ENCODE data around the gene PELI2. TPM values are rescaled to one million over a fixed set of nuclear protein-coding genes. Genes with fewer than 3 reads are reported as not detected.

Gene PELI2
- total RNA-seq, 1 donor from 2014 or later = 2.3 TPM

GRCh38 chr14:56294128-56294527 lies 175.9 kb downstream of the PELI2 start:
- intact Hi-C loops (cut with micrococcal nuclease) = no loop called here
- Mint-ChIP-seq H3K9me3 (no peaks in the 10 kb centered on the region), H3K36me3 (ENCODE audit: low read depth) (no peaks in the 10 kb centered on the region), H3K4me1 (ENCODE audit: low read depth) (no peaks in the 10 kb centered on the region), H3K27ac (no peak overlapping the region), H3K27me3 (ENCODE audit: low read depth) (no peaks in the 10 kb centered on the region), H3K4me3 (ENCODE audit: low read depth) (no peak overlapping the region)
- no peak for DNase-seq (ENCODE audit: low spot score)

GRCh38 chr14:56295743-56296142 lies 177.5 kb downstream of the PELI2 start:
- H3K4me1 Mint-ChIP-seq (ENCODE audit: low read depth) = no peaks in the 10 kb centered on the region
- intact Hi-C loops (cut with micrococcal nuclease) = no loop called here
- no peaks in the 10 kb centered on the region for H3K27me3 Mint-ChIP-seq (ENCODE audit: low read depth)

GRCh38 chr14:56297449-56297848 lies 179.2 kb downstream of the PELI2 start:
- H3K4me3 Mint-ChIP-seq (ENCODE audit: low read depth) = no peak overlapping the region
- H3K27me3 Mint-ChIP-seq (ENCODE audit: low read depth) = no peaks in the 10 kb centered on the region
- no peaks in the 10 kb centered on the region for H3K36me3 Mint-ChIP-seq (ENCODE audit: low read depth)
- H3K9me3 Mint-ChIP-seq = no peaks in the 10 kb centered on the region
- intact Hi-C loops (cut with micrococcal nuclease) = no loop called here
- no peak overlapping the region for H3K27ac Mint-ChIP-seq
- DNase-seq (ENCODE audit: low spot score) = no peak
- H3K4me1 Mint-ChIP-seq (ENCODE audit: low read depth) = no peaks in the 10 kb centered on the region

More at GRCh38 chr14:56295743-56296142, 177.5 kb downstream of the PELI2 start:
- no peak for DNase-seq (ENCODE audit: low spot score)
- Mint-ChIP-seq H3K36me3 (ENCODE audit: low read depth) (no peaks in the 10 kb centered on the region), H3K4me3 (ENCODE audit: low read depth) (no peak overlapping the region), H3K27ac (no peak overlapping the region), H3K9me3 (no peaks in the 10 kb centered on the region)

- Mint-ChIP-seq H3K27ac (no peak overlapping the region), H3K27me3 (ENCODE audit: low read depth) (no peaks in the 10 kb centered on the region), H3K4me3 (ENCODE audit: low read depth) (no peak overlapping the region), H3K4me1 (ENCODE audit: low read depth) (no peaks in the 10 kb centered on the region), H3K36me3 (ENCODE audit: low read depth) (no peaks in the 10 kb centered on the region), H3K9me3 (no peaks in the 10 kb centered on the region)
- intact Hi-C loops (cut with micrococcal nuclease) = no loop called here
- no peak for DNase-seq (ENCODE audit: low spot score)
Measured at GRCh38 chr14:56299306-56299984, 181.2 kb downstream of the PELI2 start.

GRCh38 chr14:56300495-56300894 lies 182.3 kb downstream of the PELI2 start:
- no peaks in the 10 kb centered on the region for H3K27me3 Mint-ChIP-seq (ENCODE audit: low read depth)
- H3K9me3 Mint-ChIP-seq = no peaks in the 10 kb centered on the region
- intact Hi-C loops (cut with micrococcal nuclease) = no loop called here
- no peak for DNase-seq (ENCODE audit: low spot score)
- no peak overlapping the region for H3K27ac Mint-ChIP-seq
- H3K4me3 Mint-ChIP-seq (ENCODE audit: low read depth) = no peak overlapping the region
- H3K36me3 Mint-ChIP-seq (ENCODE audit: low read depth) = no peaks in the 10 kb centered on the region
- H3K4me1 Mint-ChIP-seq (ENCODE audit: low read depth) = no peaks in the 10 kb centered on the region

DNA sequence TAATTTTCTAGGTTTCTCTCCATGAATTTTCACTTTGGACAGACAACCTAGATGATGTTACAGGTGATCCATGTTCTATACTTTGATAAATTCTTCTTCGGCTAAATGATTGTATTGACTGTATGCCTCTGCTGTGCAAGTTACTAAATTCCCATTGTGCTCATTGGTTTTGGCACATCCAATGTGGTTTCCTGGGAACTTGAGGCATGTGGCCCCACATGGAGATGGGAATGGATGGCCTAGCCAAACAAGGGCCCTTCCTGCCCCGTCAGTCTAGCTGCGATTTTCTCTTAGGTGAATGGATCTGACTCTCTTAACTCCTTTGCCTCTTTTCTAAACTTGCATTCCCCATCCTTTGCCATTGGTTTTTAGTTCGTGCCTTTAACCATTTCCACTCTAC lies 186.2 kb downstream of the PELI2 start:
- no peaks in the 10 kb centered on the region for H3K9me3 Mint-ChIP-seq
- no peak for DNase-seq (ENCODE audit: low spot score)
- intact Hi-C loops (cut with micrococcal nuclease) = no loop called here
- no peak overlapping the region for H3K27ac Mint-ChIP-seq
- H3K27me3 Mint-ChIP-seq (ENCODE audit: low read depth) = peaks cover 3% of the 10 kb centered on the region
- no peaks in the 10 kb centered on the region for H3K4me1 Mint-ChIP-seq (ENCODE audit: low read depth)
- no peak overlapping the region for H3K4me3 Mint-ChIP-seq (ENCODE audit: low read depth)
- no peaks in the 10 kb centered on the region for H3K36me3 Mint-ChIP-seq (ENCODE audit: low read depth)

GRCh38 chr14:56309198-56309597 lies 191.0 kb downstream of the PELI2 start:
- H3K9me3 Mint-ChIP-seq = no peaks in the 10 kb centered on the region
- no peaks in the 10 kb centered on the region for H3K36me3 Mint-ChIP-seq (ENCODE audit: low read depth)
- no peak overlapping the region for H3K27ac Mint-ChIP-seq
- intact Hi-C loops (cut with micrococcal nuclease) = no loop called here
- H3K27me3 Mint-ChIP-seq (ENCODE audit: low read depth) = peaks cover 3% of the 10 kb centered on the region
- no peak for DNase-seq (ENCODE audit: low spot score)
- no peak overlapping the region for H3K4me3 Mint-ChIP-seq (ENCODE audit: low read depth)
- H3K4me1 Mint-ChIP-seq (ENCODE audit: low read depth) = no peaks in the 10 kb centered on the region

DNA sequence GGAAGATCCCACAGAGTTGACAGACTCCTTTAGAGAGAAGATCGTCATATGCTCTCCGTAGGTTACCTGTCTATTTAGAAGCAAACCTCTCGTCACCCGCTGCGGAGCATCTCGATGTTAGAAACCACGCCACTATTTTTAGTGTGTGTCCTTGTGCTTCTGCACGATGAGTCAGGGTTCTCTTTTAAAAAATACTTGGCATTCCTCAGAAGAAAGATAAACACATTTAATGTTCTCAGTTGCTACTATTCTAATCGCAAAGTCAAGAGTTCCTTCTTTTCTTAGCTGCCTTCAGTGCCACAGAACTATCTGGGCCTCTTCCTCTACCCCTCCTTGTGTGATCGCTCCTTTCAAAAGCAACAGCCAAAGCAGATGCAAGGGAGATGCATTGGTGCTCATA lies 192.4 kb downstream of the PELI2 start:
- Mint-ChIP-seq H3K27ac (no peak overlapping the region), H3K4me3 (ENCODE audit: low read depth) (no peak overlapping the region), H3K4me1 (ENCODE audit: low read depth) (no peaks in the 10 kb centered on the region), H3K36me3 (ENCODE audit: low read depth) (no peaks in the 10 kb centered on the region), H3K9me3 (no peaks in the 10 kb centered on the region), H3K27me3 (ENCODE audit: low read depth) (peaks cover 3% of the 10 kb centered on the region)
- intact Hi-C loops (cut with micrococcal nuclease) = no loop called here
- no peak for DNase-seq (ENCODE audit: low spot score)

- Mint-ChIP-seq H3K27me3 (ENCODE audit: low read depth) (peaks cover 6% of the 10 kb centered on the region), H3K36me3 (ENCODE audit: low read depth) (no peaks in the 10 kb centered on the region), H3K4me3 (ENCODE audit: low read depth) (no peak overlapping the region), H3K9me3 (no peaks in the 10 kb centered on the region), H3K27ac (no peak overlapping the region), H3K4me1 (ENCODE audit: low read depth) (no peaks in the 10 kb centered on the region)
- no peak for DNase-seq (ENCODE audit: low spot score)
- intact Hi-C loops (cut with micrococcal nuclease) = no loop called here
Measured at GRCh38 chr14:56313789-56314188, 195.6 kb downstream of the PELI2 start.

DNA sequence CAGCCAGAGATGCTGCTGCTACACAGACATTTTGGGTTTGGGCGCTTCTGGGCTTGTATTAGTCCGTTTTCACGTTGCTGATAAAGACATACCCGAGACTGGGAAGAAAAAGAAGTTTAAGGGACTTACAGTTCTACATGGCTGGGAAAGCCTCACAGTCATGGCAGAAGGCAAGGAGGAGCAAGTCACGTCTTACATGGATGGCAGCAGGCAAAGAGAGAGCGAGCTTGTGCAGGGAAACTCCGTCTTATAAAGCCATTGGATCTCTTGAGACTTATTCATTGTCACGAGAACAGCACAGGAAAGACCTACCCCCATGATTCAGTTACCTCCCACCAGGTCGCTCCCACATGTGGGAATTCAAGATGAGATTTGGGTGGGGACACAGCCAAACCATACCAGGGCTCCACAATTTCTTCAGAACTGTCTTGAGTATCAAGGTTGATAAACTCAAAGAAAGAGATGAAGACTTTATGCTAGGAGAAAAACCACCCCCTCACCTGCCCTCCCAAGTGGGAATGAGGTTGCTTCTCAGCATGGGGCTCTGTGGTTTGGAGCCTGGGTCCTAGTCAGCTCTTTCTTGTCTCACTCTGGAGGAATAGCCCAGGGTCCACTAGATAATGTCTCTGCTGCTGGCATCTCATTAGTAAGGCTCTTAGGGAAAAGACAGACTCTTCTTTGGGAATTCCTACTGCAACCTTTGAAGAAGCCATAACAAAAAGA lies 200.3 kb downstream of the PELI2 start:
- intact Hi-C loops (cut with micrococcal nuclease) = no loop called here
- no peaks in the 10 kb centered on the region for H3K4me1 Mint-ChIP-seq (ENCODE audit: low read depth)
- no peak overlapping the region for H3K27ac Mint-ChIP-seq
- H3K36me3 Mint-ChIP-seq (ENCODE audit: low read depth) = no peaks in the 10 kb centered on the region
- peaks cover 3% of the 10 kb centered on the region for H3K27me3 Mint-ChIP-seq (ENCODE audit: low read depth)
- H3K4me3 Mint-ChIP-seq (ENCODE audit: low read depth) = no peak overlapping the region
- no peaks in the 10 kb centered on the region for H3K9me3 Mint-ChIP-seq
- no peak for DNase-seq (ENCODE audit: low spot score)

DNA sequence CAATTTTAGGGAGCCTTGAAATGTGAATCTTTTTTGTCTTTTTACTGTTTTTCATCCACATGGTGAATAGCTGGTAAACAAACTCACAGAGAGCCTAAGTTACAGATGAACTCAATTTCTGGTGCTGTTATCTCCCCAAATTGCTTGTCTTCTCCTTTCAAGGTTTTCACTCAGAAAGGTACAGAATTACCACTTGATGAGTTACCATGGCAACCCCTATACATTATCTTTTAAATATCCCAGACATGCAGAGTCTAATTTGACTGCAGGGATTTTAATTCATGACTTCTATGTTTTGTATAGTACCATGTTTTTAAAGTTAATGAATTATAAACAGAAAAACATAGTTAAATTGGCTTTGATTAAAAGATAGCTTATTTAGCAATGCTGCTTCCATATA lies 203.7 kb downstream of the PELI2 start:
- H3K9me3 Mint-ChIP-seq = no peaks in the 10 kb centered on the region
- H3K4me1 Mint-ChIP-seq (ENCODE audit: low read depth) = no peaks in the 10 kb centered on the region
- DNase-seq (ENCODE audit: low spot score) = no peak
- H3K4me3 Mint-ChIP-seq (ENCODE audit: low read depth) = no peak overlapping the region
- intact Hi-C loops (cut with micrococcal nuclease) = no loop called here
- no peaks in the 10 kb centered on the region for H3K36me3 Mint-ChIP-seq (ENCODE audit: low read depth)
- no peak overlapping the region for H3K27ac Mint-ChIP-seq
- peaks cover 4% of the 10 kb centered on the region for H3K27me3 Mint-ChIP-seq (ENCODE audit: low read depth)

- Mint-ChIP-seq H3K4me1 (ENCODE audit: low read depth) (peaks cover under 1% of the 10 kb centered on the region), H3K36me3 (ENCODE audit: low read depth) (no peaks in the 10 kb centered on the region), H3K4me3 (ENCODE audit: low read depth) (no peak overlapping the region), H3K27me3 (ENCODE audit: low read depth) (peaks cover 4% of the 10 kb centered on the region), H3K27ac (no peak overlapping the region), H3K9me3 (no peaks in the 10 kb centered on the region)
- intact Hi-C loops (cut with micrococcal nuclease) = no loop called here
- DNase-seq (ENCODE audit: low spot score) = no peak
Measured at GRCh38 chr14:56322531-56322930, 204.3 kb downstream of the PELI2 start.

GRCh38 chr14:56324454-56324853 lies 206.2 kb downstream of the PELI2 start:
- no peak for DNase-seq (ENCODE audit: low spot score)
- Mint-ChIP-seq H3K27ac (no peak overlapping the region), H3K4me3 (ENCODE audit: low read depth) (no peak overlapping the region), H3K36me3 (ENCODE audit: low read depth) (no peaks in the 10 kb centered on the region), H3K9me3 (no peaks in the 10 kb centered on the region), H3K27me3 (ENCODE audit: low read depth) (peaks cover 4% of the 10 kb centered on the region), H3K4me1 (ENCODE audit: low read depth) (peaks cover 12% of the 10 kb centered on the region)
- intact Hi-C loops (cut with micrococcal nuclease) = no loop called here
